ENCODE data around the gene NR1I2.

Gene NR1I2

DNA sequence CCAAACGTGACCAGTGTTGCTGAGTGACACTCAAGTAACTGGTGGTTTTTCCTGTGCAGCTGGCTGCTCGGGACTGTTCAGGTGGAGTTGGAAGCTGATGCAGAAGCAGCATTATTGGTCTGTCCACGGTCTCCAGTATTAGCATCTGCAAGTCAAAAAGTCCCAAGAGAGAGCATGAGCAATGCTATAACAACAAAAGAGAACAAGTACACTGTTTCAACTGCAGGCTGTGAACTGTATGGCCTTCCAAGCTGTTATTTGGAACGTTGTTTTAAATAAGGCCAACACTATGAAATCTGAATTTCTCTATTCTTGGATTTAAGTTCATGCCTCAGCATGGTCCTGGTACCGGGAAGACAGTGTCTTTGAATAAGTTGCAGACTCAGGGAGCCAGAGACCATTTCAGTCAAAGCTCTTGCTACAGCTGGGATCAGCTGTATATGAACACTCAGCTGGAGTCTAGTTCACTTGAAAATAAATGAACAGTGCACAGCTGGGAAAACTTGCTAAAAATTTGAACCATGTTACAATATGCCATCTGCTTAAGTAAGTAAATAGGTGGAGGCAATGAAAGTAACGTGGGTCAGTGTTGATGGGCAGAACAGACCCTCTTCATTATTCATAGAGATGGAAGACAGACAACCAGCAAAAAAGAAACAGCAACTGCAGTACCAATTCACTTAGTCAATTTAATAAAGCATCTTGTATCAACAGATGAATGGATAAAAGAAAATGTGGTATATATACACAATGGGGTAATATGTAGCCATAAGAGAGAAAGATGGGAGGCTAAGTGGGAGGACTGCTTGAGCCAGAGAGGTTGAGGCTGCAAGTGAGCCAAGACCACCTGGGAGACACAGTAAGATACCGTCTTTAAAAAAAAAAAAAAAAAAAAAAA lies 45.1 kb downstream of the NR1I2 start:
- no peak for DNase-seq

GRCh38 chr3:119829420-119829819 lies 47.5 kb downstream of the NR1I2 start:
- DNase-seq: no peak

DNA sequence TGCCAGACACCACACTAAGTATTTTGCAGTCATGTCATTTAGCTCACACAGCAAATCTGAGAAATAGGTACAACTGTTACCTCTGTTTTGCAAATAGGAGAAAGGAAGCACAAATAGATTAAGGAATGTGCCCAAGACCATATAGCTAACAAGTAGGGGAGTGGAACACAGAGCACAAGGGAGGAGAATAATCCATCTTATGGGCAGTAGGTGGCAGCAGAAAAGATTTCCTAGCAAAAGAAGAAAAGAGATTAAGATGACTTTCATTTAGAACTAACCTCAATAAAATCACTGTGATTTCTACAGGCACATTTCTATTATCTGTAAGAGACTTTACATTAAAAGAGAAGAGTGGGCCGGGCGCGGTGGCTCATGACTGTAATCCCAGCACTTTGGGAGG lies 49.1 kb downstream of the NR1I2 start:
- peak in 1 of 2 experiments; percentile 5 for DNase-seq

DNA sequence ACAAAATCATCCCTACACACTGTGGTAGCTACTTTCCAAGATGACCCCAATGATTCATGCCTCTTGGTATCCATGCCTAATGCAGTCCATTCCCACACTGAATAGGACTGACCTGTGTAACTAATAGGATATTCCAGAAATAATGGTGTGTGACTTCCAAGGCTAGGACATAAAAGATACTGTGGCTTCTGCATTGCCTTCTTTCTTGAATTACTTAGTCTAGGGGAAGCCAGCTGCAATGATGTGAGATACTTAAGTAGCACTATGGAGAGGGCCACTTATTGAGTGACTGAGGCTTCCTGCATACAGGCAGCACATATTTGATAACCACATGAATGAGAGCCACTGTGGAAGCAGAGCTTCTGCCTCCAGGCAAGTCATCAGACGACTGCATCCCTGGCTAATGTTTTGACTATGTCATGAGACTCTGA lies 50.1 kb downstream of the NR1I2 start:
- DNase-seq: peak in 1 of 2 experiments; percentile 8

- no peak for DNase-seq
Observed at GRCh38 chr3:119834754-119835370, 53.0 kb downstream of the NR1I2 start.

DNA sequence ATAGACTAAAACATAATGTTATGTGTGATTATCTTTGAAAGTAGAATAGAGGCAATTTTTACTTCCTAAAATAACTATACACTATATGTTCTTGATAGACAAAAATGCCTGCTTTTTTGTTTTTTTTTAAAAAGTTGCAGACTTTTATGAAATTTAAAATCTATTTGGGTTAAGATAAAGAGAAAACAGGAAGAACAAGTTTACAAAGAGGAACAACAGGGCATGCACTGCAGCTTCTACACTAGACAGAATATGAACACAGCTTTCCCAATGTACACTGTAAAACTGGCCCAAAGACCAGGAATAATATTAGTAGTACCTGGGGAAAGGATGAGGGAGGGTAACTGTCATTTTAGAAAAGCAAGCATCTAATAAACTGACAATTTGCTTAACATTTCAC lies 53.7 kb downstream of the NR1I2 start:
- no peak for DNase-seq

GRCh38 chr3:119841808-119842471 lies 60.0 kb downstream of the NR1I2 start:
- no peak for DNase-seq

DNA sequence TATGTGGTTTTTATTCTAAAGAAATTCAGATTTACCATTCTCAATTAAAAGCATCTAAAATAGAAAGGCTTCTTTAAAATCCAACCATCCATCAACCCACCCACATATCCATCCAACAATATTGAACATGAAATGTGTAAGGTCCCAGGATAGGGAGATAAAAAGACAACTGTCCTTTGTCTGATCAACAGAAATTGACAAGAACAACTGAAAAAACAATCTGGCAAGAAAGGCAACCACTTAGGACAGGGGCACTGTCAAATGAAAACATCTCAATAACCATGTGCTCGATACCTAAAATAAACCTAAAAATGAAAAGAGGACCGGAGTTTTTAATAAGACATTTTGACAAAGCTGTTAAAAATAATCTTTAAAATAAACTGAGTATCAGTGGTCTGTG lies 67.2 kb downstream of the NR1I2 start:
- no peak for DNase-seq

- DNase-seq: no peak
Observed at GRCh38 chr3:119856695-119857094, 74.8 kb downstream of the NR1I2 start.

GRCh38 chr3:119858957-119859356 lies 77.1 kb downstream of the NR1I2 start:
- DNase-seq: no peak

DNA sequence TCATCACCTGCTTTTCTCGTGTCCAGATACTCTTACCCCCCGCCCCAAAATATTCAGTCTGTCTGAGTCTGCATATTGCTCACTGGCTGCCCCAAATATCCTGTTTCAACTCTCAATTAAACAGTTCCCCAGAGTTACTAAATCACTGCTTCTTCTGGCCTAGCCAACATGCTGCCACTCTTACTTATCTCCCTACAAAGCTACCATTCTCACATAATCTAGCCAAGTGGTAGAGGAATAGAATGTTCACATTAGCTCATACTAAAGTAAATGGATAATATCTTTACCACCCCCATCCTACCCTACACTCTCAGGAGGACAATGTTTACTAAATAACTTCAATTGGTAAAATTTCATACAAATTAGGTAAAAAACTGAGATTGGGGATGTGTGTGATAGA lies 77.8 kb downstream of the NR1I2 start:
- no peak for DNase-seq

DNA sequence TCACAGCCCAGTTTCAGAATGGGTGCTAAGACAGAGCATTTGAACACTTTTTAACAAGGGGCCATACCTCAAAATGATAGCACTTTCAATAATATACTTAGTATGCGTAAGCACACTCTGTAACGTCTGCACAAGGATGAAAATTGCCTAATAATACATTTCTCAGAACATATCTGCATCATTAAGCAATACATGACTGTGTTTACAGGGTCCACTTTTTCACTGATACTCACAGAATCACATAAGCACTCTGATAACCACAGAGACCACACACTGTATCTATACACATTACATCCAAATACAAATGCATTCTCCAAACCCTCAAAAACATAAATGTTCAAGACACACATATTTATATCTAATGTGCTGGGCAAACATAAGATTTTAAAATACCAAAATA lies 79.8 kb downstream of the NR1I2 start:
- DNase-seq: no peak

DNA sequence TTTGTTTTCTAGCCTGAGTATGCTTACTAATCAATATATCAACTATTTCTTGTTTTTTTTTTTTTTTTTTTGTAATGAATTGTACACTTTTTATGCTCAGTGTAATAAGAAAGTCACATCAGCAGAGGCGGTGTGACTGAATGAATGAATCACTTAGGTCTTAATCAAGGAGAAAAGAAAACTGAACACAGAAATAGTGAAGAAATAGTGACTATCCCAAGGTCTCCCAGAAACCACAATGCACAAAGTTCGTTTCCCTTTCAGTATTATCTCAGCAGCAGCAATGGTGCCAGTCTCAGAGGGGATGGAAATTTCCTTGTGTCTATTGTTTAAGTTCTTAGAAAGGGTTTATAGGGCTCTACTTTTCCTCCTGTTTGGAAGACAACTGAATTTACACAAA lies 80.7 kb downstream of the NR1I2 start:
- no peak for DNase-seq

DNA sequence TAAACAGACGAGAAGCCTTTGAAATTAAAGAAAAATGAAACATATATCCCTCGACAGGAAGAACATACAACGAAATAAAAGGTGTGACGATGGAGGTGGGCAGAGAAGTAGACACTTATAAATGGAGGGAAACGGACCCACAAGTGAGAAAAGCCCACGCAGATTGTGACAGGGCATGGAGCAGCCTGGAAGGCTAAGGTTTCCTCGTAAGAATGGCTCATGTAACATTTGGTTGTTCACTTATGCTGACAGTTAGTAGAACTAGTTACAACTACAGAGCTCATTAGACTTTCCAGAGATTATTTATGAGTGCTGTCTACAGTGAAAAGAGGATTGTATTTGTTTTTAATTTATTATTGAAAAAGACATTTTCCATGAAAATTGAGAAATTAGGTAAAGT lies 82.6 kb downstream of the NR1I2 start:
- DNase-seq: no peak
